Motor neuron (in vitro differentiated cells): ENCODE data around the gene DCC. TPM values are rescaled to one million over a fixed set of nuclear protein-coding genes. Genes with fewer than 3 reads are reported as not detected.

Experiments used
- ATAC-seq, 8 experiments: fragments of 200-7000 bp; cut with Tn5 transposase; replicated peaks in 6 of 8; 2 replicates each; pipeline ENCODE4 v1.8.0; 2021; ENCODE audit warnings: mild to moderate bottlenecking in 8 of 8, moderate library complexity in 8 of 8
- H3K27ac ChIP-seq, 2 donors: fragments of 250-450 bp; sonication (Bioruptor Pico); 2 replicates each; pipeline ENCODE4 v1.9.0; 2021; ENCODE audit warnings: antibody characterized with exemption in 2 of 2, mild to moderate bottlenecking in 2 of 2, moderate library complexity in 1 of 2
- H3K4me1 ChIP-seq, 2 donors: fragments of 250-450 bp; sonication (Bioruptor Pico); replicated peaks in 1 of 2; 2 replicates each; pipeline ENCODE4 v1.6.1; 2021; ENCODE audit warnings: antibody characterized with exemption in 2 of 2, mild to moderate bottlenecking in 2 of 2, moderate library complexity in 1 of 2
- H3K4me3 ChIP-seq, 5 donors: fragments of 250-450 bp; sonication (Bioruptor Pico); 2 replicates each; pipeline ENCODE4 v1.9.0; 2021; ENCODE audit warnings: antibody characterized with exemption in 5 of 5, mild to moderate bottlenecking in 5 of 5, moderate library complexity in 4 of 5
- WGBS, 10 experiments: fragments of 450-650 bp; shearing (Covaris generic); methylation state at CpG; one replicate each; pipeline ENCODE4 v1.0.0; 2022; 5-methylcytosine and 5-hydroxymethylcytosine counted together
- in situ Hi-C, 9 experiments: fragments of 400-800 bp; cut with MboI; loops; one replicate each; pipeline ENCODE4 v1.15.0; 2021; ENCODE audit warnings: low sequenced_read_pairs in 9 of 9, low pct_unique_long_range_greater_than_20kb in 2 of 9; ENCODE audit not compliant: unreplicated experiment in 9 of 9
- total RNA-seq, 8 experiments: library from RNA; unstranded; fragments of 300-600 nt; gene quantifications; 2 replicates each; pipeline versions ENCODE4 v1.2.3 to v1.2.4, GENCODE V29; 2022

Gene DCC
- total RNA-seq, 8 experiments from 2014 or later, result 0.04 to 66.0 (median 48.3) TPM; not detected in 2

DNA sequence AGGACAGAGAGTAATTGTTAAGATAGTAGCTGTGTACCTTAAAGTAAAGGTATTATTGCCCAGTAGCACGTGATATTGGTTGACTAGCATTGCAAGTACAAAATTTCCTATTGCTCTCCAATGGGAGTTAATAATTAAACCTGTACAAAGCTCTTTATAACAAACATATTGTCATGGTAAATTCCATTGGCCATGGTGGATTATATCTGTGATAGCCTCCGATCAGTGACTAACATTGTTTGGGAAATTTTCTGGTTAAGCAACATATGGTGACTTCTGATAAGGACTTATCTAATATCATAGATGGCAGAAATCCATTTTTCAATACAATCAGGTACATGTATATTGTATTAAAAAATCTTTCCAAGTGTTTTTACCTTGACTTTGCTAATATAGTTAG, 360.8 kb downstream of the DCC start:
- peaks cover 5% of the 10 kb centered on the region in 2 donors for H3K4me1 ChIP-seq
- in situ Hi-C loops, result no loop called here
- ATAC-seq, result no peak
- H3K27ac ChIP-seq, result no peak overlapping the region
- no peak overlapping the region for H3K4me3 ChIP-seq
- 9 to 92% (median 55%) methylated on average over 1 to 2 of the region's 2 CpGs; no CpG with 5 or more reads in 2 of the 10 experiments for WGBS, 10 experiments

DNA sequence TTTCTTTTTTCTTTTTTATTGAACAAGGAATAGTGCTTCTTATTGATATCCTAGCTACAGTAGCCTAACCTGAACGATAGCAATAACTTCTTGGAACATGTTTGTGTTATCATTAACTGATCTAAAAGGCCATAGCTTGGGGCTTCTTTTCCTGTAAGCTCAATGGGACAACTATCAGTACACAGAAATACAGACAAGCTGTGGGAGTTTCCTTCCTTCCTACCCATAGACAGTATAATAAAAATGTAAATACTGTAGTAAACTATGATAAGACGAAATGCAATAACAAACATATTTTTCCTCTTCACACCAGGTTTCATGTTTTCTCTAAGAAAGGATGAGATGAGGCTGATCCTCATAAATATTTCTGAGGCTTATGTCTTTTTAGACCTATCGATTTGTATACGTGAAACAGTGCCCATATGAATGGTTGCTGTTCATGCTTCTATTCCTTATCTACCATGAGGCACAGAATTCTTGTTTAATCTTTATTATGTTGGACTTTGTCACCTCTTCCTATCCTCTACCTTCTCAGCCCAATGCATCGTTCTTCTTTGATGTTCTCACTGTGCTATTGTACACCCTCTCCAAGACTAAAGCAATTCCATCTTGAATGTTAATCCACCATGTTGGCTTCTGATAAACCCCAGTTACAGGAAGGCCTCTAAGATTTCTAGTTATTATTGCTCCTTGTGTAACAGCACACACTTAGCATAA, 361.4 kb downstream of the DCC start:
- H3K27ac ChIP-seq, result no peak overlapping the region
- H3K4me1 ChIP-seq, result peaks cover 5% of the 10 kb centered on the region in 2 donors
- in situ Hi-C loops, result no loop called here
- 4 to 100% (median 91%) methylated on average over 2 to 5 of the region's 5 CpGs for WGBS, 10 experiments
- H3K4me3 ChIP-seq, result no peak overlapping the region
- no peak for ATAC-seq

GRCh38 chr18:52715421-52715820, 375.4 kb downstream of the DCC start:
- no peak overlapping the region for H3K4me3 ChIP-seq
- in situ Hi-C loops, result no loop called here
- ATAC-seq, result no peak
- WGBS, 10 experiments, result 0 to 100% (median 78%) methylated on average over 1 to 3 of the region's 4 CpGs; no CpG with 5 or more reads in 4 of the 10 experiments
- no peak overlapping the region for H3K27ac ChIP-seq
- H3K4me1 ChIP-seq, result peaks cover 11 to 14% of the 10 kb centered on the region in 2 donors

GRCh38 chr18:52715991-52716390, 376.0 kb downstream of the DCC start:
- in situ Hi-C loops, result no loop called here
- Histone ChIP-seq H3K4me3 (no peak overlapping the region), H3K27ac (no peak overlapping the region), H3K4me1 (peaks cover 11 to 14% of the 10 kb centered on the region in 2 donors)
- WGBS, 10 experiments, result 7 to 95% (median 80%) methylated on average over 2 to 6 of the region's 7 CpGs; no CpG with 5 or more reads in 4 of the 10 experiments
- ATAC-seq, result no peak

- no peak overlapping the region for H3K4me3 ChIP-seq
- ATAC-seq, result peak in 2 of 8 experiments; percentile 22 to 58
- H3K4me1 ChIP-seq, result peaks cover 11 to 14% of the 10 kb centered on the region in 2 donors
- H3K27ac ChIP-seq, result no peak overlapping the region
- WGBS, 10 experiments, result 0 to 86% (median 63%) methylated on average over 1 to 3 of the region's 3 CpGs; no CpG with 5 or more reads in 2 of the 10 experiments
- in situ Hi-C loops, result no loop called here
Observed at GRCh38 chr18:52716973-52717372, 377.0 kb downstream of the DCC start.

DNA sequence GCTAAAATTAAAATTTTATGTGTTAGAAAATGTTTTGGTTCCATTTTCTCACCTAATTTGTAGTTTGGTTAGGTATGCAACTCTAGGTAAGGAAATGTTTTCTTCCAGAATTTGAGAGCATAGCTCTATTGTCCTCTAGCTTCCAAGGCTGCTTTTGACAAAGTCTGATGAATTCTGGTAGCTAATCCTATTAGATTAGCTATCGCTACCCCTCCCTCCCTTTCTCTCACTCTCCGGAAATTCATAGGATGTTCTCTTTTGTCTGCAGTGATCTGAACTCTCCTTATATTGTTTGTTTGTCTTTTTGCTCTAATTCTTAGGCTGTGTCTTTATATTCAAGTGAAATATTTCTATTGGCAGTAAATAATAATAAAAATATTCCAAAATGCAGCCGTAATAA, 382.9 kb downstream of the DCC start:
- 30 to 100% (median 88%) methylated on average over 1 to 3 of the region's 3 CpGs for WGBS, 10 experiments
- H3K4me3 ChIP-seq, result no peak overlapping the region
- H3K4me1 ChIP-seq, result peaks cover 6 to 8% of the 10 kb centered on the region in 2 donors
- ATAC-seq, result no peak
- in situ Hi-C loops, result no loop called here
- H3K27ac ChIP-seq, result no peak overlapping the region

DNA sequence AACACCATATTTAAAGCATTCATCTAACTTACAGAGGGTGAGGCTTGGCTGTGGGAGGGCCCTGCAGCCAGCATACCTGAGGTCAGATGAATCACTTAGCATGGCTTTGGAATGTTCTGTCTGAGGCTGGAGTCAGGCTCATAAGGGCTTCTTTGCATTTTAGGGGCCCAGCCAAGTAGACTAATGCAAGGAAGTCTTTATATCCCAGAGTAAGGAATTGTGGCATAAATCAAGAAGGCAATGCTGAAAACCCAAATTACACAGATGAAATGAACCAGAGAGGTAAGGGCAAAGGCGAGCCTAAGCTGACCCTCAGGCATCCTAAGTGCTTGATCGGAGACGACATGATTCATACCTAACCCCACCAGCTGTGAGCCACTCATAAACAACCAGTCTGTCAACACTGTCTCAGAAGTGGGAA, 383.6 kb downstream of the DCC start:
- in situ Hi-C loops, result no loop called here

DNA sequence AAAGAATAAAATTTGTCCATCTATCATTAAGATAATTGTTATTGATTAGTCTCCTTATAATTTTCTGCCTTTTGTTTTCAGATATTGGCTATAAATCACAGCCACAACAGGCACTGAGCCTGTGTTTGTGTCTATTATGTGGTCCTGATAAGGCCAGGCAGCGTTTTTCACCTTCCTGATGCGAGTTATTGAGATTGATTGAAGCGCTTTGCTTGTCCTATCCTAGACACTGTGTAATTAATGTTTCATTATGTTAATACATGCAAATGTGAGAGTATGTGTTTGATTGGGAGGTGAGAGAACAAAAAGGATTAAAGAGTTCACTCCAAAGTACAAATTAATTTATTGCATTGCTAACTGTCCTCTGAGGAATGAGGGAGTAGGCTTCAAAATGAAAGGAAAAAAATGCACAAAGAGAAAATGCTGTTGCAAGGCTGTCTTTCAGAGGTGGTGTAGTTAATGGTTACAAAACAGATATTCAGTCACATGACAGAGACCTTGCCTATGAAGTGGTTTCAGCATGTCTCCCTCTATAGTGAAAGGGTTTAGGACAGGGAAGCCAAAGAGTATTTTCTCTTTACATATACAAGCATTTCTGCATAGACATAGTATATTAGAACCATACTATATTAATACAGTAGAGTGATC, 391.1 kb downstream of the DCC start:
- Histone ChIP-seq H3K27ac (no peak overlapping the region), H3K4me1 (peaks cover 5 to 20% of the 10 kb centered on the region in 2 donors), H3K4me3 (no peak overlapping the region)
- in situ Hi-C loops, result no loop called here
- ATAC-seq, result peak in 5 of 8 experiments; percentile 83 to 89 (median 87)
- 0 to 68% (median 21%) methylated on average over 1 to 3 of the region's 3 CpGs; no CpG with 5 or more reads in 3 of the 10 experiments for WGBS, 10 experiments

More for the DNA sequence above, 383.6 kb downstream of the DCC start:
- peaks cover 6 to 14% of the 10 kb centered on the region in 2 donors for H3K4me1 ChIP-seq
- peak in 1 of 8 experiments; percentile 14 for ATAC-seq
- WGBS, 10 experiments, result 0 to 81% (median 48%) methylated on average over 1 to 3 of the region's 3 CpGs; no CpG with 5 or more reads in 4 of the 10 experiments
- no peak overlapping the region for H3K27ac ChIP-seq
- no peak overlapping the region for H3K4me3 ChIP-seq

GRCh38 chr18:52738946-52739345, 398.9 kb downstream of the DCC start:
- H3K4me3 ChIP-seq, result no peak overlapping the region
- peak in 2 of 8 experiments; percentile 29 to 83 for ATAC-seq
- H3K27ac ChIP-seq, result no peak overlapping the region
- 5 to 98% (median 79%) methylated on average over 2 to 5 of the region's 5 CpGs for WGBS, 10 experiments
- in situ Hi-C loops, result no loop called here
- H3K4me1 ChIP-seq, result peaks cover 0 to 5% of the 10 kb centered on the region in 2 donors

DNA sequence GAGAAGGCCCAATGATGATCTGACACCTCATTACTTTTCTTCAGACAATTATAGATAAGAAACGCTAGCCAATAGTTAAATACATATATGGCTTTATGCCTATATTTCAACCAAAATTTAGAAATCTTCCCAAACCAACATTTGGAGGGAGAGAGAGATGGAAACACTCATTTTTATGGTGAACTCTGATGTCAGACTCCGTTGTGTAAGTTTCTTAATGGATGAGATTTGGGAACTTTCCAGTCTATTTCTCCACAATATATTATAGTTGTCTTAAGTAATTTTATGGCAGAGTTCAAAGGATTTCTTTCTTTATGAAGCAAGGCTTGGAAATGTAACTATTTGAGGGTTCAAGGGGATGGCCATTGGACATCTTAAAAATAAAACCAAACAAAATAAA, 407.0 kb downstream of the DCC start:
- in situ Hi-C loops, result no loop called here
- ATAC-seq, result no peak

DNA sequence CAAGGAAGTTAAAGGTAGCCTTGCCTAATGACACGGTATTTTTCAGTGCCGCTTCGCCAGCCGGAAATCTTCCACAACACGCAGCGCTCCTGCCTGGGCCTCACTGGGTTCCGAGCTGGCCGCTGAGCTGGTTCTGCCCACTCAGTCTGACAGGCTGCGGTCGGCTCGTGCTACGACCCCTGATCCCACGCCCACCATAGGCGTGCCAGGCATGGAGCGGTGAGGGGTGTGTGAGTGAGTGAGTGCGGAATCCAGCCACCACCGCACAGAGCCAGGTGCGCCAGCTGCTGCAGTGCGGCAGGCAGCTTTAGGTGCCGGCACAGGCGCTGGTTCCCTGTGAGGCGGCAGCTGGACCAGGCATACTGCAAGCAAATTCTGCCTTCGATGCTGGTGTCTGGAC, 407.9 kb downstream of the DCC start:
- Histone ChIP-seq H3K4me3 (no peak overlapping the region), H3K27ac (no peak overlapping the region), H3K4me1 (peaks cover 0 to 2% of the 10 kb centered on the region in 2 donors)
- in situ Hi-C loops, result no loop called here
- 79 to 100% (median 94%) methylated on average over 1 to 20 of the region's 23 CpGs; no CpG with 5 or more reads in 3 of the 10 experiments for WGBS, 10 experiments
- ATAC-seq, result no peak

More for the DNA sequence above, 407.0 kb downstream of the DCC start:
- Histone ChIP-seq H3K4me3 (no peak overlapping the region), H3K4me1 (peaks cover 0 to 2% of the 10 kb centered on the region in 2 donors), H3K27ac (no peak overlapping the region)
- 0 to 100% (median 47%) methylated on average over 1 to 2 of the region's 2 CpGs; no CpG with 5 or more reads in 2 of the 10 experiments for WGBS, 10 experiments

- H3K4me1 ChIP-seq, result peaks cover 0 to 2% of the 10 kb centered on the region in 2 donors
- in situ Hi-C loops, result no loop called here
- no peak for ATAC-seq
- no peak overlapping the region for H3K4me3 ChIP-seq
- no peak overlapping the region for H3K27ac ChIP-seq
- WGBS, 10 experiments, result 64 to 100% methylated on average over 2 to 3 of the region's 8 CpGs; no CpG with 5 or more reads in 8 of the 10 experiments
Observed at GRCh38 chr18:52748343-52748742, 408.3 kb downstream of the DCC start.

GRCh38 chr18:52749542-52749941, 409.5 kb downstream of the DCC start:
- H3K4me3 ChIP-seq, result no peak overlapping the region
- H3K4me1 ChIP-seq, result peaks cover 0 to 2% of the 10 kb centered on the region in 2 donors
- WGBS, 10 experiments, result 0 to 100% (median 64%) methylated on average over 1 of the region's 1 CpG; no CpG with 5 or more reads in 2 of the 10 experiments
- H3K27ac ChIP-seq, result no peak overlapping the region
- in situ Hi-C loops, result no loop called here
- ATAC-seq, result peak in 3 of 8 experiments; percentile 45 to 52 (median 46)
